B cell (primary cell): ENCODE data around the gene XXYLT1. TPM values are rescaled to one million over a fixed set of nuclear protein-coding genes. Genes with fewer than 3 reads are reported as not detected.

ENCODE experiments used
- ATAC-seq: fragments of 200-7000 bp; cut with Tn5 transposase; one replicate; pipeline ENCODE4 v1.10.0; 2021; ENCODE audit warnings: low read depth, mild to moderate bottlenecking, moderate number of reproducible peaks, moderate library complexity
- CTCF ChIA-PET: fragments of 350-600 bp; sonication (Branson Sonifier 250); formaldehyde crosslinking; loops from one replicate; lab custom pipeline; 2021; ENCODE audit warnings: antibody characterized with exemption, inconsistent platforms; lab: Charles Lee
- POLR2A ChIA-PET: fragments of 350-600 bp; sonication (Branson Sonifier 250); formaldehyde crosslinking; loops from one replicate; lab custom pipeline; 2021; ENCODE audit warnings: antibody characterized with exemption; lab: Charles Lee
- DNase-seq: peaks from one replicate; pipeline ENCODE4 v3.0.0; 2013
- H2AFZ ChIP-seq: 2 replicates; pipeline ENCODE4 v1.6.1; 2012; ENCODE audit warnings: mild to moderate bottlenecking, low read depth, low read length; ENCODE audit not compliant: insufficient read depth, poor library complexity, severe bottlenecking
- H3K27ac ChIP-seq, 2 donors: 1 replicate in 1 of 2; 2 replicates in 1 of 2; pipeline ENCODE4 v1.5.1; 2012 to 2013; ENCODE audit warnings: low read length in 2 of 2, mild to moderate bottlenecking in 2 of 2, moderate library complexity in 1 of 2
- H3K27me3 ChIP-seq, 4 experiments: fragments of 200-600 bp in 1 of 4; sonication (generic) in 1 of 4; replicated peaks in 1 of 4; 1 replicate in 2 of 4; 2 replicates in 2 of 4; pipeline versions ENCODE4 v1.6.1 to v1.7.0; 2013 to 2016; ENCODE audit warnings: low read length in 3 of 4, mild to moderate bottlenecking in 2 of 4, mixed read lengths in 1 of 4, moderate library complexity in 1 of 4; ENCODE audit not compliant: insufficient read depth in 4 of 4, control insufficient read depth in 3 of 4; ENCODE audit errors: control extremely low read depth in 1 of 4
- H3K36me3 ChIP-seq, 2 experiments: replicated peaks in 1 of 2; 1 replicate in 1 of 2; 2 replicates in 1 of 2; pipeline versions ENCODE4 v1.6.1 to v1.7.1; 2013; ENCODE audit warnings: low read length in 1 of 2; ENCODE audit not compliant: insufficient read depth in 2 of 2, control insufficient read depth in 1 of 2; ENCODE audit errors: control extremely low read depth in 1 of 2, extremely low read depth in 1 of 2
- H3K4me1 ChIP-seq, 2 donors: fragments of 200-600 bp in 1 of 2; sonication (generic) in 1 of 2; 1 replicate in 1 of 2; 2 replicates in 1 of 2; pipeline versions ENCODE4 v1.5.1 to v1.6.1; 2013 to 2017; ENCODE audit warnings: low read length in 2 of 2; ENCODE audit not compliant: control insufficient read depth in 2 of 2, insufficient read depth in 2 of 2
- H3K4me2 ChIP-seq: replicated peaks from 2 replicates; pipeline ENCODE3; 2012; ENCODE audit warnings: mild to moderate bottlenecking, low read depth, low read length; ENCODE audit not compliant: poor library complexity, severe bottlenecking
- H3K4me3 ChIP-seq, 5 experiments: fragments of 200-600 bp in 1 of 5; sonication (generic) in 1 of 5; 1 replicate in 3 of 5; 2 replicates in 2 of 5; pipeline versions ENCODE4 v1.5.1 to v1.7.0; 2011 to 2016; ENCODE audit warnings: low read length in 4 of 5, mild to moderate bottlenecking in 4 of 5, low read depth in 2 of 5, control low read depth in 1 of 5, moderate library complexity in 1 of 5; ENCODE audit not compliant: insufficient read depth in 1 of 5; ENCODE audit errors: control extremely low read depth in 1 of 5, extremely low read depth in 1 of 5
- H3K79me2 ChIP-seq: fragments of 200-600 bp; sonication (generic); one replicate; pipeline ENCODE4 v1.6.0; 2016; ENCODE audit warnings: low read length; ENCODE audit not compliant: control insufficient read depth, insufficient read depth
- H3K9ac ChIP-seq: fragments of 200-600 bp; sonication (generic); 2 replicates; pipeline ENCODE4 v1.6.1; 2017; ENCODE audit warnings: mild to moderate bottlenecking, low read length, moderate library complexity
- H3K9me3 ChIP-seq, 3 donors: one replicate each; pipeline versions ENCODE4 v1.6.1 to v1.7.1; 2013; ENCODE audit warnings: low read length in 2 of 3; ENCODE audit not compliant: control insufficient read depth in 2 of 3, insufficient read depth in 1 of 3; ENCODE audit errors: control extremely low read depth in 1 of 3
- H4K20me1 ChIP-seq: 2 replicates; pipeline ENCODE4 v1.6.0; 2012; ENCODE audit warnings: mild to moderate bottlenecking, low read length; ENCODE audit not compliant: insufficient read depth, control insufficient read depth, poor library complexity, severe bottlenecking
- H3K27ac Mint-ChIP-seq: one replicate; pipeline ENCODE4 v1.8.0; 2021; ENCODE audit warnings: mixed read lengths
- H3K27me3 Mint-ChIP-seq: one replicate; pipeline ENCODE4 v1.8.0; 2021; ENCODE audit warnings: mixed read lengths
- H3K4me1 Mint-ChIP-seq: one replicate; pipeline ENCODE4 v1.8.0; 2021; ENCODE audit warnings: mixed read lengths
- H3K4me3 Mint-ChIP-seq: one replicate; pipeline ENCODE4 v1.8.0; 2021; ENCODE audit warnings: mixed read lengths
- H3K9me3 Mint-ChIP-seq: one replicate; pipeline ENCODE4 v1.8.0; 2022; ENCODE audit warnings: mixed read lengths; ENCODE audit not compliant: insufficient read depth
- CTCF ChIP-seq: fragments of 200-600 bp; IDR thresholded peaks from one replicate; pipeline ENCODE4 v1.8.0; 2022; ENCODE audit warnings: antibody characterized with exemption, mild to moderate bottlenecking
- EZH2 ChIP-seq: IDR thresholded peaks from 2 replicates; pipeline ENCODE4 v1.6.1; 2012; ENCODE audit warnings: borderline replicate concordance, low read depth, mild to moderate bottlenecking, moderate library complexity, low read length; ENCODE audit not compliant: insufficient read depth, poor library complexity, severe bottlenecking
- WGBS: methylation state at CpG from one replicate; pipeline ENCODE4 v1.1.5; 2013; ENCODE audit warnings: missing lambda C conversion rate; ENCODE audit not compliant: insufficient coverage; 5-methylcytosine and 5-hydroxymethylcytosine counted together
- intact Hi-C: fragments of 100-400 bp; cut with micrococcal nuclease; formaldehyde crosslinking; loops from one replicate; pipeline ENCODE4 v1.10.0; 2022
- polyA plus RNA-seq: library from polyadenylated mRNA; depleted of rRNA; stranded (reverse); fragments of >200 nt; gene quantifications from 2 replicates; pipeline ENCODE4 v1.2.3, GENCODE V29; 2012
- total RNA-seq, 2 donors: library from RNA; stranded (reverse); fragments of 120-200 nt in 1 of 2; gene quantifications; 1 replicate in 1 of 2; 2 replicates in 1 of 2; pipeline versions ENCODE4 v1.2.3 to v1.2.4, GENCODE V29; 2013 to 2022

XXYLT1 gene
- total and polyA plus RNA-seq, 2 donors (not counting 1 experiment from before 2014, with no cell fraction given) = 2.6 to 11.2 TPM

DNA sequence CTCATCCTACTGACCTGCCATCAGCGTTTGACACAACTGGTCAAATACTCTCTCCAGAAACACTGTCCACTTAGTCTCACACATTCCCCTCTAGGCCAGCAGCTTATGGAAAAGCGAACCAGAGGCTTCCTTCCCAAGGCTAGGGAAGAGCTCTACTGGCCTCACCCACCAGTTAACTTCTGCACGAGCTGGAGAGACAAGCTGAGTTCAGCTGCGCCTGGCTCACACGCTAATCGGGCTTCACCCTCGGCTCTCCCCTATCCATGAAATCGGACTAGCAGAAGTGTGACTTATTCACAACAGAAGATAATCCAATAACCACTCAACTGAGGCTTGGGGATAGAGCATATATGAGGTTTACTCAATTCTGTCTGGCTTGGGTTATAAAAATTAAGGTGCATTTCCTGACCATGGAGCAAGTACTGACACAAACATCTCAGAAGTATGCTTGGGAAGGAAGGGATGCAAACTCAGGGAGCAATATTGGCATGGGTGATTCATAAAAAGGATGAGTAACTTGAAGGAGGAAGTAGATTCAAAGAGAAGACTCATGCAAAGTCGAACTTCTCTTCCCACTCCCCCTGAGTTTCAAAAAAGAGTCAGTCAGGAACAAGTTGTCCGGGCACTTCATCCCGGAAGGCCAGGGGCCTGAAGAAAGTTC lies 73.1 kb downstream of the XXYLT1 start:
- ATAC-seq (no peak), DNase-seq (no peak)
- Mint-ChIP-seq H3K4me3 (no peak overlapping the region), H3K27ac (no peak overlapping the region), H3K9me3 (no peaks in the 10 kb centered on the region), H3K27me3 (no peaks in the 10 kb centered on the region), H3K4me1 (peaks cover 17% of the 10 kb centered on the region)
- peaks cover 5 to 10% of the 10 kb centered on the region in 2 donors for H3K4me1 ChIP-seq
- no peaks in the 10 kb centered on the region for H3K79me2 ChIP-seq
- TF ChIP-seq CTCF (no peak), EZH2 (no peak)
- no peak overlapping the region for H3K4me2 ChIP-seq
- no peak overlapping the region for H3K4me3 ChIP-seq
- no peaks in the 10 kb centered on the region for H4K20me1 ChIP-seq
- ChIA-PET CTCF (no interaction called here), POLR2A (no interaction called here)
- H3K27ac ChIP-seq = no peak overlapping the region
- no peaks in the 10 kb centered on the region for H3K27me3 ChIP-seq
- WGBS = 97% methylated on average over 6 of the region's 11 CpGs
- no peaks in the 10 kb centered on the region for H3K36me3 ChIP-seq
- H2AFZ ChIP-seq = no peak overlapping the region
- no peak overlapping the region for H3K9ac ChIP-seq
- H3K9me3 ChIP-seq = peaks cover 0 to 1% (median 0%) of the 10 kb centered on the region in 3 donors
- intact Hi-C loops = no loop called here

DNA sequence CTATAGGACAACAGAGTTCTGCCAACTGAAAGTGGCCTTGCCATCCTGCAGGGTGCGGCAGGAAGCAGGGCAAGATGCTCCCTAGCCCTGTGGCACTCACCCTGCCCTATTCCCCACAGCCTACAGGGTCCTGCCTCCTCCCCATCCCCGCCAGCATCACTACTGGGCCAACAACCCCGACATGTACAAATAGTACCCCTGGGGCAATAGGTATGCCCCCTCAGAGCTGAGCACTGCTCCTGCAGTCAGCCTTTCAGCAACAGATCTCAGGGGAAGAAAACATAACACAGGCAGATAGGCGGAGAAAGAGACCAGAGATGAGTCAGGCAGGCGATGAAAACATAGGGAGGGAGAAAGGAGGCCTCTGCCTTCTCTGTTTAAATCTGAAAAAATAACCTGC lies 74.7 kb downstream of the XXYLT1 start:
- H2AFZ ChIP-seq = no peak overlapping the region
- Mint-ChIP-seq H3K4me1 (peaks cover 17% of the 10 kb centered on the region), H3K27ac (no peak overlapping the region), H3K9me3 (peaks cover 2% of the 10 kb centered on the region), H3K27me3 (no peaks in the 10 kb centered on the region), H3K4me3 (no peak overlapping the region)
- H3K36me3 ChIP-seq = no peaks in the 10 kb centered on the region
- ChIA-PET CTCF (interaction anchor here (1.3 kb wide), 1 partner anchor 46 kb away, joined by 3 read pairs; no protein-coding TSS in a partner anchor), POLR2A (no interaction called here)
- TF ChIP-seq EZH2 (no peak), CTCF (no peak)
- intact Hi-C loops = no loop called here
- WGBS = 96% methylated on average over 5 of the region's 5 CpGs
- H3K9ac ChIP-seq = no peak overlapping the region
- H3K27ac ChIP-seq = no peak overlapping the region
- H3K79me2 ChIP-seq = no peaks in the 10 kb centered on the region
- no peak for DNase-seq
- H3K4me2 ChIP-seq = no peak overlapping the region
- no peaks in the 10 kb centered on the region for H4K20me1 ChIP-seq
- no peak overlapping the region for H3K4me3 ChIP-seq
- H3K4me1 ChIP-seq = peaks cover 5 to 10% of the 10 kb centered on the region in 2 donors
- no peak for ATAC-seq
- H3K27me3 ChIP-seq = no peaks in the 10 kb centered on the region
- H3K9me3 ChIP-seq = peaks cover 4 to 6% (median 5%) of the 10 kb centered on the region in 3 donors
